GM10266 (cell line): Measurements from ENCODE around the gene CACNG4.

ENCODE experiments used
- DNase-seq: peaks from one replicate; pipeline ENCODE4 v3.0.0; 2012; ENCODE audit errors: extremely low spot score
- TF ChIP-seq, protein P1 (sequence below): IDR thresholded peaks from 2 replicates; pipeline ENCODE4 v1.5.1; 2012; ENCODE audit warnings: mild to moderate bottlenecking, low read depth; ENCODE audit not compliant: control insufficient read depth, insufficient read depth; ENCODE audit errors: missing control alignments

CACNG4 gene

DNA sequence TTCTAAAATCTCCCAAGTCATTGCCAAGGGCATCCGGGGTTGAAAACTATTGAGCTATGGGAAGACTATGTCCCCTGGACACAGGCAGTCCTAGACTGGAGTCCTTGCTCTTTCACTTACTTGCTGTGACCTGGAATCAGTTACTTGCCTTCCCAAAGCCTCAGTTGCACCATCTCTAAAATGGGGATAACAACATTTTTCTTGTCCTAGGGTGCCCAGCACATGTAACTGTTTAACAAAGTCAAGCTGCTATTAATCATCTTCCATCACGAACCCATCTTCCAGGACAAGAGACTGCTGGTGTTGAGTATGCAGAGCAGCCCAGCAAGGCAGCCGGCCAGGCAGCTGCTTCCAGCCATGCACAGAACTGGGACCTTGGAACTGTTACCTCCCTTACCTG lies 9.9 kb upstream of the CACNG4 start:
- no peak for DNase-seq
- TF ChIP-seq, protein P1, sequence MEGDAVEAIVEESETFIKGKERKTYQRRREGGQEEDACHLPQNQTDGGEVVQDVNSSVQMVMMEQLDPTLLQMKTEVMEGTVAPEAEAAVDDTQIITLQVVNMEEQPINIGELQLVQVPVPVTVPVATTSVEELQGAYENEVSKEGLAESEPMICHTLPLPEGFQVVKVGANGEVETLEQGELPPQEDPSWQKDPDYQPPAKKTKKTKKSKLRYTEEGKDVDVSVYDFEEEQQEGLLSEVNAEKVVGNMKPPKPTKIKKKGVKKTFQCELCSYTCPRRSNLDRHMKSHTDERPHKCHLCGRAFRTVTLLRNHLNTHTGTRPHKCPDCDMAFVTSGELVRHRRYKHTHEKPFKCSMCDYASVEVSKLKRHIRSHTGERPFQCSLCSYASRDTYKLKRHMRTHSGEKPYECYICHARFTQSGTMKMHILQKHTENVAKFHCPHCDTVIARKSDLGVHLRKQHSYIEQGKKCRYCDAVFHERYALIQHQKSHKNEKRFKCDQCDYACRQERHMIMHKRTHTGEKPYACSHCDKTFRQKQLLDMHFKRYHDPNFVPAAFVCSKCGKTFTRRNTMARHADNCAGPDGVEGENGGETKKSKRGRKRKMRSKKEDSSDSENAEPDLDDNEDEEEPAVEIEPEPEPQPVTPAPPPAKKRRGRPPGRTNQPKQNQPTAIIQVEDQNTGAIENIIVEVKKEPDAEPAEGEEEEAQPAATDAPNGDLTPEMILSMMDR, result no peak

DNA sequence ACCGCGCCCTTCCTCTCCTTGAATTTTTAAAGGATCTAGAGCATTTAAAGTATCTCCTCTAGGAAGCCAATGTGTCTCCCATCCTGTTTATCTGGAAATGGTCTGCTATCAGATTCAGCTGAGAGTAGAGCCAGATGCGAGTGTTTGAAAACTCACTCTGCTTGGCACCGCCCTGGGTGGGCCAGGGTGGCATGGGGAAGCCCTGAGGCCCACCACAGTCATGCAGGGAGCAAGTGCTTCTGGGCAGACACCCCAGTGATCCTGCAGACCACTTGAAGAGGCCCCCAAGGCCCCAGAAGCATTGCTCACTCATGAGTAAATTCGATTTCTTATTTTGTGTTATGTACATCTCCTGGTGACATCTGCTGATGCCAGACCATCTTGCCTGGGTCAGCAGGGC lies 8.7 kb upstream of the CACNG4 start:
- TF ChIP-seq, protein P1, result no peak

DNA sequence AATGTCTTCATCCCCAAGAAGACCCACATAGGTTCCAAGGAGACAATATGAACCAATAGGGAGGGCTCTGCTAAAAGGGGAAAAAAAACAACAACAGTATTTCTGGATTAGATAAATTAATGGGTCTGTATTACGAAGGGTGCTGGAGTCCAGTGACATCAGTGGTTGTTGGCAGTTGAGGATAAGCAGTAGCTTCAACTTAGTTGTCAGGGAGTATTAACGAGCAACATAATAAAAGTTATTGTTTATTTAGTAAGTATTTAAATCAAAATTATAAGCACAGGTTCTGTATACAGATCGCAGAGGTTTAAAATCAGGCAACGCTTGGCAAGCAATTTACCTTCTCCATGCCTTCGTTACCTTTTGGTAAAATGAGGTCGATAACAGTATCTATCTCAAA lies 7.6 kb upstream of the CACNG4 start:
- TF ChIP-seq, protein P1, result no peak
- no peak for DNase-seq

More for the DNA sequence above, 8.7 kb upstream of the CACNG4 start:
- no peak for DNase-seq

DNA sequence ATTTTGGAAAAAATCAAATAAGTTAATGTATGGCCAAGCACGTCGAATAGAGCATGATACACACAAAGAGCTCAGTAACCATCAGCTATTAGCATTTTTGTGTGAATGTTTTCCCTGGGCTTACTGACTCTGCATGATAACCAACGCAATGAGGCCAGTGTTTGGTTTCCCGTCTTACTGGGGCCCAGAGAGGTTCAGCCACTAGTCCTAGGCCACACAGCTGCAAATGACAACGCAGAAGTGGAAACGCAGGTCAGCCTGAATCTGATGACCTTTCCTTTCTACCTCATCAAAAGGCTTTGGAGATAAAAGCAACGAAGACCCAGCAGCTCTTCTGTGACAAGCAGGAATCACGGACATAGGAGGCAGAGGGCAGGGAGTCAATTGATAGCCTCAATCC lies 7.2 kb upstream of the CACNG4 start:
- DNase-seq, result no peak
- TF ChIP-seq, protein P1, result no peak

DNA sequence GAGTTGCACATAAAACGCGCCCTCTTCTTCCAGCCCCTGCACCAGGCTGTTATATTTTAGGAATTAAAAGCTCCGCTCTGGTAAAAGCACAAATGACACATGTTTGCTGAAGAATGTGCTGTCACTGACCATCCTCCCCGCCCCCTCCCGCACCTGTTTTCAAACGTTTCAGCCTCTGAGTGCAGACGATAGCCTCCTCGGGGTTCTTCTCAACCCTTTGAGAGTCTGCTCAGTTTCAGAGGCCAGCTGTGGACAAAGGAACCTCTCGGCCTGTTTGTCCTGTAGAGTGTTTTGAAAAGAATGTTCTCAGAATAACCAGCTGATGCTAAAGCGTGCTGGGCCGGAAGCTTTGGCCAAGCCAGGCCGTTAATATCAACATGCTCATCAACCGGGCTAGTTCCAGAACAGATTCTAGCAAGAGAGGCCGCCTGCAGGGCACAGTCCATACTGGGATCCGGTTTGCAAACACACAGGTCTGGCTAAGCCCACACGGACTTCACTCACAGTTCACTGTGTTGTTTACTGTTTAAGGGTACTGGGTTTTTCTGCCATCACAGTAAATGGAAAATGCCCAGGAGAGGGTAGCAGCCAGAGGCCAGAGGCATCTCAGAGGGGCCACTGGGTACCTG lies 6.4 kb upstream of the CACNG4 start:
- DNase-seq, result no peak

DNA sequence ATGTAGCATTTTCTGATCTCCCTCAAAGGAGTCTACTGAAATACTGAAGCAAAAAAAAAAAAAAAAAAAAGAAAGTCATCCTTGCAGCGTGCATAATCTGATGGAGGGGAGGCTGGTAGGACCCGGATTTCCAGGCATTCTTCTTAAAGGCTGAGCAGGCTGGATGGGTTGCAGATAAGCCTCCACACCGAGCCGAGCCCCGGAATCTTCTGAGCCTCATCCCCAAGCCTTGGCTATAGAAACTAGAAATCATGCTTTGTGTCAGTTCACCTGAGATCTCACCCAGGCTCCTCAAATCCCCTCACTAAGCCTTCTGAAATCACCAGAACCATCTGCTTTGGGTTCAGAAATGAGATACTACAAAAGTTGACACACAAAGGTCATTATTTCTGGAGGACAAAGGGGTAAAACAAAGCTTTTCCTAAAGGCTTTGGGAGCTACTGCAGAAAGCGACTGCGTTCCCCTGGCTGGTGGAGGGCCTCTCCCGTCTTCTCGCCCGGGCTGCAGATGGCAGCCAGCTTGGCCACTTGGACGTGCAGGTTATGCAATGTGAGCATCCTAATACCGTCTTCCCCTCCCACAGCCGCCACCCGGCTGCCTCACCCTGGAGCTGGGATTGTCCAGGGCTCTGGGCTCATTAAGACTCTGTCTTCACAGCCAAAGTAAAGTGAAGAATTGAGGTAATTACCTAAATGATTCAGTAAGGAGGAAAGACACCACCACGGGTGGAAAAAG lies 4.7 kb upstream of the CACNG4 start:
- DNase-seq, result no peak
- TF ChIP-seq, protein P1, result no peak

More for the DNA sequence above, 6.4 kb upstream of the CACNG4 start:
- TF ChIP-seq, protein P1, result no peak

DNA sequence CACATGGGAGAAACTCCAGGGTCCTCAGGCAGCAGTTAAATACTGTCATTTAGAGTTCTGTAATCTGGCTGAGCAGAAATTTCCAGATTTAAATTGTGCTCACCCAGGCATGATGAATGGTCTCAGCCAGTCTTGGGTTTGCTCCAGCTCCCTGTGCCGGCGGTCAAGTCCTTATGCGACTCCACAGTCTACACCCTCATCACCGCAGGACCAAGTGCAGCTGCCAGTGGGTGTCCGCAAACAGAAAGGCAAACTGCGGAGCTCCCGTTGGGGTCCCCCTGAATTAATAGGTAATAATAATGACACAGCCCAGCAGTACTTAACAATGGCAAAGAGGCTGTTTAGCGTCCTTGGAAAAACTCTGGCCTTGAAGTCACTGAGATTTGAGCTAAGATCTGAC lies 3.9 kb upstream of the CACNG4 start:
- TF ChIP-seq, protein P1, result no peak
- DNase-seq, result no peak
